Posterior vena cava (tissue), 2 donors: ENCODE data around the gene SSB. TPM values are rescaled to one million over a fixed set of nuclear protein-coding genes. Genes with fewer than 3 reads are reported as not detected.

Experiments
- total RNA-seq, 2 donors: library from RNA; stranded (reverse); fragmentation: NEBNext Ultra II Directional; extraction: Animal tissue kit (Norgen Biotek cat#: 25700); gene quantifications; one replicate each; pipeline ENCODE4 v1.2.1, GENCODE V29; 2021
- donor health status: DM: yes; HTN: yes; CAD: no.
- donor health status: DM: yes; HTN: yes; CAD: no.

Gene SSB
- total RNA-seq, 2 donors from 2014 or later, result 70.6 to 75.7 TPM

Other genes starting within 250 kb of the SSB start
- 10 to 100 TPM; 16.8 to 19.6 TPM for gene FASTKD1, start 225.0 kb upstream of the SSB start, total RNA-seq
- gene PPIG, start 214.5 kb upstream of the SSB start, total RNA-seq, result 10 to 100 TPM; 49.6 to 51.0 TPM
- not detected for gene CFAP210, start 104.5 kb upstream of the SSB start, total RNA-seq
- gene PHOSPHO2, start 104.4 kb upstream of the SSB start, total RNA-seq, result 1 to 10 TPM; 3.8 to 6.0 TPM
- gene KLHL23, start 65.0 kb upstream of the SSB start, total RNA-seq, result 10 to 100 TPM; 18.6 to 22.6 TPM
- gene METTL5, start 26.0 kb downstream of the SSB start, total RNA-seq, result 10 to 100 TPM; 57.3 to 76.8 TPM
- 10 to 100 TPM; 49.2 to 54.2 TPM for gene UBR3, start 28.6 kb downstream of the SSB start, total RNA-seq